HG03064 (cell line): ENCODE results near the gene SCRN3.
"Not testable (repeated sequence)": the region's sequence is repeated elsewhere in the genome, so short reads cannot be mapped to it uniquely, and the experiment has no call there.

Source experiments
- ATAC-seq: cut with Tn5 transposase; IDR thresholded peaks from one replicate; pipeline ENCODE4 v1.9.1; 2021; ENCODE audit warnings: low read depth; ENCODE audit not compliant: unreplicated experiment

SCRN3 gene

DNA sequence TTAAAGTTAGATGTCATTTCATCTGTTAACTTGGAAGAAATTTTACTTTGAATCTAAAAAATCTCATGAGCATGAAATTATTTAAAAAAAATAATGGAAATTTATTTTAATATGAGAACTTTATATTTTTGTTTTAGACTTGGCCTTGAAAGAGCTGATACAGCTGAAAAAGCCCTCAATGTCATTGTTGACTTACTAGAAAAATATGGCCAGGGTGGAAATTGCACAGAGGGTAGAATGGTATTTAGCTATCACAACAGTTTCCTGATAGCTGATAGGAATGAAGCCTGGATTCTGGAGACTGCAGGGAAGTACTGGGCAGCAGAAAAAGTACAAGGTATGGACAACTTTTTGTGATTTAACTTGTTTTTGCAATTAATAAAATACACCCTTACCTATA, 5.3 kb downstream of the SCRN3 start:
- no peak for ATAC-seq

DNA sequence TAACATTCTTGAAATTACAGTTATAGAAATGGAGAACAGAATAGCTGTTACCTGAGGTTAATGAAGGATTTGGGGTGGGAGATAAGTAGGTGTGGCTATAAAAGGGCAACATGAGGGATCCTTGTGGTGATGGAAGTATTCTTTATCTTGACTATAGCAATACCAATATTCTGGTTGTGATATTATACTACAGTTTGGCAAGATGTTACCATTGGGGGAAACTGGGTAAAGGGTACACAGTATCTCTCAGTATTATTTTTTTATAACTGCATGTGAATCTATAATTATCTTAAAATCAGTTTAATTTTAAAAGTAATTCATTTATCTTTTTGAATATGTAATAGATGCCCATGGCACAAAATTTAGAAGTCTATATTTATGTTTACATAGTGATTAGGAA, 8.1 kb downstream of the SCRN3 start:
- ATAC-seq: no peak

DNA sequence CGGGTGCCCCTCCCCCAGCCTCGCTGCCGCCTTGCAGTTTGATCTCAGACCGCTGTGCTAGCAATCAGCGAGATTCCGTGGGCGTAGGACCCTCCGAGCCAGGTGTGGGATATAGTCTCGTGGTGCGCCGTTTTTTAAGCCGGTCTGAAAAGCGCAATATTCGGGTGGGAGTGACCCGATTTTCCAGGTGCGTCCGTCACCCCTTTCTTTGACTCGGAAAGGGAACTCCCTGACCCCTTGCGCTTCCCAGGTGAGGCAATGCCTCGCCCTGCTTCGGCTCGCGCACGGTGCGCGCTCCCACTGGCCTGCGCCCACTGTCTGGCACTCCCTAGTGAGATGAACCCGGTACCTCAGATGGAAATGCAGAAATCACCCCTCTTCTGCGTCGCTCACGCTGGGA, 14.5 kb downstream of the SCRN3 start:
- ATAC-seq: not testable (repeated sequence)

DNA sequence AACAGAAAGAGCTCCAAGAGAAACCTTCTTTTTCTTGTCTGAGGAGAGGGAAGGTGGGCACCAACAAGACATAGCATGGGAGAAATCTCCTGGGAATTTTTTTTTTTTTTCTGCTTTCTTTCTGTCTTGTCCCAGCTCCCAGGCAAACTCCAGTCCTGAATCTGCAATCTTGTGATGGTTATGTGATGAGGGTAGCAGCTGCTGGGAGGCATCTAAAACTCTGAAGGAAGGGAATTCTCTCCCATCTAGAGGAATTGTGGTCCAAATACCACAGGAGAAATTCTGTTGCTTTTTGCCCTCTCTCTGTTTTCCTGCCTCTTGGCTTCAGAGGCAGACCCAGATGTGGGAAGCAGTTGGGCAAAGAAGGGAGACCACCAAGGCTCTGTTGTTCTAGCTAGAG, 16.7 kb downstream of the SCRN3 start:
- ATAC-seq: no peak

DNA sequence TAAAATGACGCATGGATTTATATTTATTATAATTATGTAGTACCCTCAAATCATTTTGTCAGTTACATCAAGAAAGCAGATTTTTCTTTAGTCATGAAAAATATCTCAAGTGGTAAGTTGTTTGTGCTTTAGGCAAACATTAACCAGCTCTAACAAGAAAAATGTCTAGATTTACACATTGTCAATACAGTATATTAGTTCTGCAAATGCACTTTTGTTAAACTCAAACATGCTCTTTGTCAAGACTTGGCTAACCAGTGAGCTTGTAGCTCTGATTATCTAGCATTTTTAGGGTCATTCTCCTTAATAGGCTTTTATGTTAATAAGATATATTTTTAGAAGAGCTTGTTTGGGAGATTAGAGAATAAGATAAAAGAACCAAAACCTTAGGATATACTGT, 32.7 kb downstream of the SCRN3 start:
- ATAC-seq: no peak

DNA sequence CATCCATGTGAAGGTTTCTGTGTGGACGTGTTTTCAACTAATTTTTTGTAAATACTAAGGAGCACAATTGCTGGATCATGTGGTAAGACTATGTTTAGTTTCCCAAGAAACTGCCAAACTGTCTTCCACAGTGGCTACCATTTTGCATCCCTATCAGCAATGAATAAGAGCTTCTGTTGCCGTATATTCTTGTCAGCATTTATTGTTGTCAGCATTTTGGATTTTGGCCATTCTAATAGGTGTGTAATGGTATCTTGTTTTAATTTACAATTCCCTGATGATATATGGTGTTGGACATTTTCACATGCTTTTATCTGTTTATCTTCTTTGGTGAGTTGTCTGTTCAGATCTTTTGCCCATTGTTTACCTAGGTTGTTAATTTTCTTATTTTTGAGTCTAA, 34.5 kb downstream of the SCRN3 start:
- no peak for ATAC-seq

DNA sequence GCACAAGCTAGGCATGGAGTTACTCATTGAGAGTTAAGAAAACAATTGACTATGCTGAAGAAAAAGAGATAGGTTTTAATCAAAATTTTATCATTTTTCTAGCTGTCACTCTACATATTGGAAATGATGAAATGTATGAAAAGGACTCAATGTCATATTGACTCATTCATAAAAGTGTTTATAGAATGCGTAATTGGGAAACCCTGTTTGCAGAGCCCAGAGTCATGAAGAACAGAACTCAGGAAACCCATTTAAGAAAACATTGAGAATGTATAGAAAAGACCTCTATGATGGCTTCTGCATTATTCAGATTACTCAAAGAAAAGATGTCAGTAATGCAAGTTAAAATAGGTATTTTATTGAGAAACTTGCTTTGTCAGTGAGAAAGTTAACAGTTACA, 36.4 kb downstream of the SCRN3 start:
- ATAC-seq: no peak

DNA sequence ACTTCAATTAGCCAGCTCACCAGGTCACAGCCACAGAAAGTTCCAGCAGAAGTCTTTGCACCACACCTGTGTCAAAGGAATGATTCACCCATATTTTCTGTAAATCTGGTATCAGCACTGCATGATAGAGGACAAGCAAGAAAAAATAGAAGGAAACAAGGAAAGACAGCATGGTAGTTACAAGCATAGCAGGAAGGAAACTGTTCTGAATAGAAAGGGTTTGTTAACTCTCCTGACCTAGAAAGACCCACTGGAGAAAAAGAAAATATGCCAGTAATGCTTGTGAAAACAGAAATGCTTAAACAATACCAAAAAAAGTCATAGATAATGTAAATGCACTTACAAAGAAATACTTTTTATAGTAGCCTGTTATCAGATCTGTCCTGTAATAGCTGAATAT, 40.8 kb downstream of the SCRN3 start:
- no peak for ATAC-seq

DNA sequence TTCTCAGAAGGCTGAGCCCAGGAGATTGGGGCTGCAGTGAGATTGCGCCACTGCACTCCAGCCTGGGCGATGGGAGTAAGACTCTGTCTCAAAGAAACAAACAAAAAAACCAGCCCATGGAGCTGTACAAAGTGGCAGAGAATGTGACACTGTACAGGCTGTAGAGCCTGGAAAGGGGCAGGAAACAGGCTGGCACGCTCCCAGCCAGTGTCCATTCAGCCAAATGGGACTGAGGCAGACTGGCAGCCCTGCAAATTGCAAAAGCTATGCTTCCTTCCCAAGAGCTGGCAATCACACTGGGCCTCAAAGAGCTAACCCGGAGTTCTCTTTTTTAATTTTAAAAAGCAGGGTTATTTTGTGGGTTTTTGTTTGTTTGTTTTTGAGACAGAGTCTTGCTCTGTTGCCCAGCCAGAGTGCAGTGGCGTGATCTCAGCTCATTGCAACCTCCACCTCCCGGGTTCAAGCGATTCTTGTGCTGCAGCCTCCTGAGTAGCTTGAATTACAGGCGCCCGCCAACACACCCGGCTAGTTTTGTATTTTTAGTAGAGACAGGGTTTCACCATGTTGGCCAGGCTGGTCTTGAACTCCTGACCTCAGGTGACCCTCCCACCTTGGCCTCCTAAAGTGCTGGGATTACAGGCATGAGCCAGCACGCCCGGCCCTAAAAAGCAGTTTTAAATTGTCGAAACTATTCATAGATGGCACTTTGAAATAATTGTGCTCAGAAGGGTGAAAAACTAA, 42.8 kb downstream of the SCRN3 start:
- no peak for ATAC-seq

DNA sequence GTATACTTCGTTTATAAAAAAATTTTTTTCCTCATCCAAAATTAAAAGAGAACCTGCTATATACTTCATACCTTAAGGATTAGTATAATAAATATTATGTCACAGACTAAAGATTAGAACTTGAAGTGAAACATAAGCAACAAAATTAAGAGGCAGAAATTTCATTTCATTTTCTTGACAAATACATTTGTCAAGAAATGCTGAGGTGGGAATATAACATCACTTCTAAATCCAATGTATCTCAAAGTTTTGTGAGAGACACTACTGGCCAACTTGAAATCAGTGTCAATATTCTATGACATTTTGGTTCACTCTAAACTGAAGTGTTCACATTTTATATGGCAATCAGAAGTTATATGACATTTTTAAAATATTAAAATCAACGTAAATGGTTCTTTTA, 43.8 kb downstream of the SCRN3 start:
- no peak for ATAC-seq

DNA sequence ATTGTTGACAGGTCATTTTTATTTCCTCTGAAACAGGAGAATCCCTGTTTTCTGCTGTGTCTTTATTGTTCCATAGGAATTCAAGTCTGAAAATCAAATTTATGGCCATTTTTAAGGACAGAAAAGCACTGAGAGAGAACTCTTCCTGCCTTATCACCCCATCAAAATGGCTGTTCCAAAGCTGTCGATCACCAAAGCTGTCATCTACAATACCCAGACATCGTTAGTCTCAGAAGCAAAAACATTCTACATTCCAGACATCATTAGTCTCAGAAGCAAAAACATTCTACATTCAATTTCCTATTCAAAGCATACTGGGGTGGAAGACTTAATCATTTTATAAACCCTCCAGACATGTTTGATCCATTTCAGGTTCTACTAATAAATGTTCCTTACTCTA, 44.4 kb downstream of the SCRN3 start:
- no peak for ATAC-seq

DNA sequence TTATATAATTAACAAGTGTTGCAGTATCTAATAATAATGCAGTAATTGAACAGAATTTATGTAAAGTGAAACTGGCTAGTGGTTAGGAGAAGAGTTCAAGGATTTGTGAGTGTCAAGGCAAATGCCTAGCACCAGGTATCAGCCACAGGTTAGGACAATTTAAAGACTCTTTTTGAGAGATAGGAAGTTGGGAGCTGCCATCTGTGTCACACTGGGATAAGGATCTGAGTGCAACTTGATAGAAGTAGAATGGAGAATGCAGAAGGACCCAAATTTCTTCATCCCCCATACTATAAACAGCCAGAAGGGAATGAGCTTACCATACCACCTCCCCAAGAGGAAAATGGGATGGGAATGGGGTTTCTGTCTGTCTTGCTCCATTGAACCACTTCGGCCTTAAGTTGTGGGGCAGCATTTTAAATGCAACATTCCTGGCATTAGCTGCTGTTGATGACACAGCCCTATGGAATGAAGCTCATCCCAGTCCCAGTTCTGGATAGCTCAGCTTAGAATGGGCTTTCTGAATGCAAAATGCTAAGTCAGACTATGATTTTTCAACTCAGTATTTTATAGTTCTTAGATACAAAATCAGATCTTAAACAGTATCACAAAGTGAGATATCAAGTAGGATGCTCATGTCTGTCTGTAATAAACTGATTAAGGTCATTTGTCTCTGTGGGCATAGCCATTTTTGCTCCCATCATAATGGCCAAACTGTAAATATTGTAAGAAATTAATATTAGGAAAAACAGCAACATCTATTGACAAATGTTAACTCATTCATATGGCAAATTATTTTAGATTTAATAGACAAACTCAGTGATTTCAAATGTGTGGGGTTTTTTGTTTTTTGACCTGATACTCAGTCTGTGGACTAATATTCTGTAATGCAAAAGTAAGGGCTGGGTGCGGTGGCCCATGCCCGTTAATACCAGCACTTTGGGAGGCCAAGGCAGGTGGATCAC, 47.3 kb downstream of the SCRN3 start:
- ATAC-seq: no peak

DNA sequence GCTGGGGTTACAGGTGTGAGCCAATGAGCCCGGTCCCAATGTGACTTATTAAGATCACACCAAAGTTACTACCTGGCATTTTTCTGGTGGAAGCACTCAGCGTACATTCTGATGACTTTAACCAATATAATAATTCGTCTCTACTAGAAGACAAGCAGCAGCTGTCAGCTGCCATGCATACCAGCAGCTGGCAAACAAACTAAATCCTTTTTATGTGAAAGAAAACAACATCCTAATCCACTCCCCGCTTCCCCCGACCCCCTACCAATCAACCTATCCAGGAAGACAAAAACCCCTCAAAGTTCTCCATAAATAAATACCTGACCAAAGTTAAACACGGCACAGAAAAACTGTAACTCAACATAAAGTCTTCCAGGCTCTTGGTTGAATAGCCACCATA, 49.2 kb downstream of the SCRN3 start:
- no peak for ATAC-seq

DNA sequence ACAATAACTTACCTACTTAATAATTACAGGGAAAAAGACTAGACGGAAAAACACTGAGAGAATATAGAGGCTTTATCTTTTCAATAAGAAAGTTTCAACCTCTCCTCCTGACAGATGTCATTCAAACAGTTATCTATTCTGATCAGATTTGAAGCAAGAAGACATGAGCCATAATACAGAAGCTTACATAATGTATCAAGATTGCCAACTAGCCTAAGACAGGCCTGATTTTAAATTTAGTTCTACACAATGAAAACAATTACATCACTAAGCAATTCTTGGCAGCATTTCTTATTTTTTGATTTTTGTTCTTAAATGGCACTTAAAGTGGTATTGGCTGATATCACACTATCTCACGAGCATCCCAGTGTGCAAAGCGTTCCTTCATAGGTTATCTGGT, 49.7 kb downstream of the SCRN3 start:
- no peak for ATAC-seq

DNA sequence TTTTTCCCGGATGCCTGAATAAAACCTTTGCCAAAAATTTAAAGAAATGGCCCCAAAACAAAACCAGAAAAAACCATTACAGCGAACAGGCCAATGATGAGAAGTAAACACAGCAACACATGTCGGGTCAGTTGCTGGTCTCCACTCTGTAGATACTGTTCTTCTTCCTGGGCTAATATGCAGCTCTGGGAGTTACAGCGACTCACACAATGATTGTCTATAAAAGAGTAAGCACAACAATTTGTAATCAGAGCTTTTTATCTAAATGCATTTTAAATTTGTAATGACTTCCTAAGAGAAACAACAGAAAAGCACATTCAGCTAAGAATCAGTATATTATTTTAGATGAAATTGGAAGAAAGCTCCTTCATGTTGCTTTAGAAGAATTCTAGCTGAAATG, 51.0 kb downstream of the SCRN3 start:
- ATAC-seq: no peak

DNA sequence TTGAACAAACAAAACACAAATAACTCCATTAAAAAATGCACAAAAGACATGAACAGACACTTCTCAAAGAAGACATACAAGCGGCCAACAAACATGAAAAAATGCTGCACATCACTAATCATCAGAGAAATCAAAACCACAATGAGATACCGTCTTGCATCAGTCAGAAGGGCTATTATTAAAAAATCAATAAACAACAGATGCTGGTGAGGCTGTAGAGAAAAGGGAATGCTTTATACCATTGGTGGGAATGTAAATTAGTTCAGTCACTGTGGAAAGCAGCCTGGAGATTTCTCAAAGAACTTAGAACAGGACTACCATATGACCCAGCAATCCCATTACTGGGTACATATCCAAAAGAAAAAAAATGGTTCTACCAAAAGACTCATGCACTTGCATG, 53.5 kb downstream of the SCRN3 start:
- ATAC-seq: no peak

DNA sequence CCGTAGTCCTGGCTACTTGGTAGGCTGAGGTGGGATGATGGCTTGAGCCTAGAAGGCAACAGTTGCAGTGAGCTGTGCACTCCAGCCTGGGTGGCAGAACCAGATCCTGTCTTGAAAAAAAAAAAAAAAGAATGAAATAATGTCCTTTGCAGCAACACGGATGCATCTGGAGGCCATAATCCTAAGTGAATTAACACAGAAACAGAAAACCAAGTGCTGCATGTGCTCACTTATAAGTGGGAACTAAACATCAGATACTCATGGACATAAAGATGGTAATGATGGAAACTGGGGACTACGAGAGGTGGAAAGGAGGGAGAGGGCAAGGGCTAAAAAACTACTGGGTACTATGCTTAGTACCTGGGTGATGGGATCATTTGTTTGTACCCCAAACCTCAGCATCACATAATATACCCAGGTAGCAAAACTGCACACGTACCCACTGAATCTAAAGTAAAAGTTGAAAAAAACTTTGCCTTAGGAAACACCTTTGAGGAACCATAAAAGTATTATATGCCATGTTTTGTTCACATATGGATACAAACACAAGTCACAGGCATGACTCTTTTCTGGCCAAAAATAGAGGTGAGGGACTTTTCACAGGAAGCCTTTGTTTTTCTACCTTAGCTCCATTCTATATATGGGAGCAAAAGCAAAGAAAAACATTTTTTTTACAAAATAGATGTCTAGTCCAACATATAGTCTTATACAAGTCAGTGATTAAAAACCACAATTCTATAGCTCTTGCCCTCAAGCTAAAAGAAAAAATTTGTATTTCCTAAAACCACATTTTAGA, 54.7 kb downstream of the SCRN3 start:
- no peak for ATAC-seq

DNA sequence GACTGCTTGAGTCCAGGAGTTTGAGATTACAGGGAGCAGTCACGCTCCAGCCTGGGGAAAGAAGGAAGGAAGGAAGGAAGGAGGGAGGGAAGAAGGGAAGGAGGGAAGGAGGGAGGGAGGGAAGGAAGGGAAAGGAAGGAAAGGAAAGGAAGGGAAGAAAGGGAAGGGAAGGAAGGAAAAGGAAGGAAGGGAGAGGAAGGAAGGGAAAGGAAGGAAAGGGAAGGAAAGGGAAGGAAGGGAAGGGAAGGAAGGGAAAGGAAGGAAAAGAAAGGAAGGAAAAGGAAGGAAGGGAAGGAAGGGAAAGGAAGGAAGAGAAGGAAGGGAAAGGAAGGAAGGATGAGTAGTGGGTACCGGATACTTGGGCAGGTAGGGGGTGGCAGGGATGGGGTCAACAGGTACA, 59.0 kb downstream of the SCRN3 start:
- ATAC-seq: no peak

DNA sequence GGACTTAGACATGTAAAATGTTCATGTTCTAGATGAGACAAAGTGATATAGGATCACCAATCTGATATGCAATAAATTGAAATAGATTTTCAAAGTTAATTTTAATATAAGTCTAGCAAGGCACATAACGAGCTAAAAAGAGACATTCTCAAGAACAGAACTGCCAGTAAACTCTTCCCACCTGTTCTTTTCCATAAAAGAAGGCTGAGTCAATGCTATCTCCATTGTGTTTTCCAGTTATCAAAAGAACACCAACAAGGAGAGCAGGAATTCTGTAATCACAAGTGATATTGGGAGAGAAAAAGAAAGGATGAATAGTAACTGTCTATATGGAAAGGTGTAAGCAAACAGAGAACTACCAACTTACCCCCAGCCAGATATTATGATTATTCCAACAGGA, 65.7 kb downstream of the SCRN3 start:
- no peak for ATAC-seq

DNA sequence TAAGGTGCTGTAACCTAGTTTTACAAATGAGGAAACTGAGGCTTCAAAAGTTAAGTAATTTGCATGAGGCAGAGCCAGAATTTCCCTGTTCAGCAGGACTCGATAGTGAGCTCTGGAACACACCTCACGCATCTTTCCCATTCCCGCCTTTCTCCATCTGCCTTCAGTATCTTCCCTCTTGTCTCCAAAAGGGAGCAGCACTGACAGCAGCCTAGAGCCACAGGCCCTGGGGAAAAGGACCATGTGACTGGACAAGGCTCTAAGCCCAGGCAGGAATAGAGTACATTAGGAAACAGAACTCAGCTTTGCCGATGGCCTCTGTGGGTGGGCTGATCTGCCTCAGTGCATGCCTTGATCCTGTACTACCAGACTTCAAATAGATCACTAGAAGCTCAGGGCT, 69.8 kb downstream of the SCRN3 start:
- ATAC-seq: no peak

DNA sequence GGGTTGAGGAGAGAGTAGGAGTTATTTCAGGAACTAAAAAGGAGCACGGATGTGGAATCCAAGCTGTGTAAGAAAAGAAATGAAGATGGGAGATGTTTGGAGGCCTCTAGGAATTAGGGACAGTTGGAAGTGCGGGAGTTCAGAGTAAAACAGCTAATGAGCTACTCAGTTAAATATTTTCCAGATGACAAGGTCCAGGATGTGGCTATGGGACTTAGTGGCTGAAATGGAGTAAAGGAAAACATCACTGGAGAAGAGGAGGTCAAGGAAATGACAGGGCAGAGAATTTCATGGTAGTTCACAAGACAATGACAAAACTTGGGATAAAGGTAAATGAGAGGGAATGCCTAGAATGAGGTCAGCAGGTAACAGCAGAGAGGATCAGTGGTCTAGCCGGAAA, 78.3 kb downstream of the SCRN3 start:
- ATAC-seq: no peak
